ENCODE measurements around the gene UTS2B. TPM values are rescaled to one million over a fixed set of nuclear protein-coding genes. Genes with fewer than 3 reads are reported as not detected.
"Not testable (repeated sequence)": the region's sequence is repeated elsewhere in the genome, so short reads cannot be mapped to it uniquely, and the experiment has no call there.

The UTS2B gene
- polyA plus RNA-seq, 1 experiment = 0.40 TPM

- ChIA-PET CTCF (interaction anchor here (1.9 kb wide), 1 partner anchor 11 kb away, joined by 3 read pairs; no protein-coding TSS in a partner anchor), POLR2A (no interaction called here)
- Histone ChIP-seq H3K4me3 (ENCODE audit: low read depth, low read length) (no peak overlapping the region), H3K27me3 (ENCODE audit: control insufficient read depth, insufficient read depth, low read length) (no peaks in the 10 kb centered on the region), H3K36me3 (ENCODE audit: control insufficient read depth, insufficient read depth, low read length) (no peaks in the 10 kb centered on the region)
- TF ChIP-seq CTCF (IDR thresholded peaks at IDR 0.05; ENCODE audit: insufficient read depth, low read depth, low read length) = no peak
- no peak for DNase-seq (ENCODE audit: low read depth)
Measured at GRCh38 chr3:191283400-191283799, 46.9 kb downstream of the UTS2B start.

- CTCF ChIA-PET = interaction anchor here (0.7 kb wide), 1 partner anchor 13 kb away, joined by 4 read pairs; no protein-coding TSS in a partner anchor
- H3K4me3 ChIP-seq (ENCODE audit: low read depth, low read length) = no peak overlapping the region
- H3K27me3 ChIP-seq (ENCODE audit: control insufficient read depth, insufficient read depth, low read length) = no peaks in the 10 kb centered on the region
- TF ChIP-seq CTCF (IDR thresholded peaks at IDR 0.05; ENCODE audit: insufficient read depth, low read depth, low read length) = no peak
- no peaks in the 10 kb centered on the region for H3K36me3 ChIP-seq (ENCODE audit: control insufficient read depth, insufficient read depth, low read length)
- no peak for DNase-seq (ENCODE audit: low read depth)
- POLR2A ChIA-PET = no interaction called here
Measured at GRCh38 chr3:191282251-191283185, 47.8 kb downstream of the UTS2B start.

- no peak overlapping the region for H3K4me3 ChIP-seq (ENCODE audit: low read depth, low read length)
- H3K27me3 ChIP-seq (ENCODE audit: control insufficient read depth, insufficient read depth, low read length) = no peaks in the 10 kb centered on the region
- no peak for DNase-seq (ENCODE audit: low read depth)
- ChIA-PET CTCF (interaction anchor here (1.0 kb wide), 1 partner anchor 134 kb away, joined by 3 read pairs; no protein-coding TSS in a partner anchor), POLR2A (no interaction called here)
- no peak for TF ChIP-seq CTCF (IDR thresholded peaks at IDR 0.05; ENCODE audit: insufficient read depth, low read depth, low read length)
- H3K36me3 ChIP-seq (ENCODE audit: control insufficient read depth, insufficient read depth, low read length) = no peaks in the 10 kb centered on the region
Measured at GRCh38 chr3:191280882-191281281, 49.4 kb downstream of the UTS2B start.

- ChIA-PET POLR2A (no interaction called here), CTCF (no interaction called here)
- H3K4me3 ChIP-seq (ENCODE audit: low read depth, low read length) = no peak overlapping the region
- H3K27me3 ChIP-seq (ENCODE audit: control insufficient read depth, insufficient read depth, low read length) = no peaks in the 10 kb centered on the region
- H3K36me3 ChIP-seq (ENCODE audit: control insufficient read depth, insufficient read depth, low read length) = no peaks in the 10 kb centered on the region
- no peak for DNase-seq (ENCODE audit: low read depth)
- TF ChIP-seq CTCF (IDR thresholded peaks at IDR 0.05; ENCODE audit: insufficient read depth, low read depth, low read length) = no peak
Measured at GRCh38 chr3:191280111-191280510, 50.2 kb downstream of the UTS2B start.

GRCh38 chr3:191275751-191276150 is 54.6 kb downstream of the UTS2B start:
- CTCF ChIA-PET = interaction anchor here (1.4 kb wide), 1 partner anchor 9 kb away, joined by 4 read pairs; no protein-coding TSS in a partner anchor
- no peak for DNase-seq (ENCODE audit: low read depth)
- no peak for TF ChIP-seq CTCF (IDR thresholded peaks at IDR 0.05; ENCODE audit: insufficient read depth, low read depth, low read length)
- Histone ChIP-seq H3K27me3 (ENCODE audit: control insufficient read depth, insufficient read depth, low read length) (no peaks in the 10 kb centered on the region), H3K36me3 (ENCODE audit: control insufficient read depth, insufficient read depth, low read length) (no peaks in the 10 kb centered on the region), H3K4me3 (ENCODE audit: low read depth, low read length) (no peak overlapping the region)
- POLR2A ChIA-PET = no interaction called here

- POLR2A ChIA-PET = not testable (repeated sequence)
Measured at GRCh38 chr3:191275244-191275643, 55.1 kb downstream of the UTS2B start.

More at GRCh38 chr3:191275244-191275643, 55.1 kb downstream of the UTS2B start:
- CTCF ChIA-PET = interaction anchor here (1.4 kb wide), 1 partner anchor 8 kb away, joined by 4 read pairs; no protein-coding TSS in a partner anchor
- not testable (repeated sequence) for H3K4me3 ChIP-seq (ENCODE audit: low read depth, low read length); H3K36me3 ChIP-seq (ENCODE audit: control insufficient read depth, insufficient read depth, low read length); DNase-seq (ENCODE audit: low read depth); H3K27me3 ChIP-seq (ENCODE audit: control insufficient read depth, insufficient read depth, low read length)
